Measurements from ENCODE around the gene ARHGEF2.
"Not testable (repeated sequence)": the region's sequence is repeated elsewhere in the genome, so short reads cannot be mapped to it uniquely, and the experiment has no call there.

Gene ARHGEF2

DNA sequence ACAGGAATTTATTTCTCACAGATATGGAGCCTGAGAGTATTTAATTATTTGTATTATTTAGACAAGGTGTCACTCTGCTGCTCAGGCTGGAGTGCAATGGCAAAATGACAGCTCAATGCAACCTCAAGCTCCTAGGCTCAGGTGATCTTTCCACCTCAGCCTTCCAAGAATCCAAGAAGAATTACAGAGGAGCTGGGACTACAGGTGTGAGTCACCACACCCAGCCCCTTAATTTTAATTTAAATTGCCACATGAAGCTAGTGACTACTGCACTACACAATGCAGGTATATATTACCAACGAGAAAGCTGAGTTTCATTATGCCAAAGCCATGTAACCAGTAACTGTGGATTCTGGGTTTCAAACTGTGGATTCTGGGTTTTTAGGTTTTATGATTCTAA, 46.3 kb downstream of the ARHGEF2 start:
- TF ChIP-seq, protein P1, sequence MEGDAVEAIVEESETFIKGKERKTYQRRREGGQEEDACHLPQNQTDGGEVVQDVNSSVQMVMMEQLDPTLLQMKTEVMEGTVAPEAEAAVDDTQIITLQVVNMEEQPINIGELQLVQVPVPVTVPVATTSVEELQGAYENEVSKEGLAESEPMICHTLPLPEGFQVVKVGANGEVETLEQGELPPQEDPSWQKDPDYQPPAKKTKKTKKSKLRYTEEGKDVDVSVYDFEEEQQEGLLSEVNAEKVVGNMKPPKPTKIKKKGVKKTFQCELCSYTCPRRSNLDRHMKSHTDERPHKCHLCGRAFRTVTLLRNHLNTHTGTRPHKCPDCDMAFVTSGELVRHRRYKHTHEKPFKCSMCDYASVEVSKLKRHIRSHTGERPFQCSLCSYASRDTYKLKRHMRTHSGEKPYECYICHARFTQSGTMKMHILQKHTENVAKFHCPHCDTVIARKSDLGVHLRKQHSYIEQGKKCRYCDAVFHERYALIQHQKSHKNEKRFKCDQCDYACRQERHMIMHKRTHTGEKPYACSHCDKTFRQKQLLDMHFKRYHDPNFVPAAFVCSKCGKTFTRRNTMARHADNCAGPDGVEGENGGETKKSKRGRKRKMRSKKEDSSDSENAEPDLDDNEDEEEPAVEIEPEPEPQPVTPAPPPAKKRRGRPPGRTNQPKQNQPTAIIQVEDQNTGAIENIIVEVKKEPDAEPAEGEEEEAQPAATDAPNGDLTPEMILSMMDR (IDR thresholded peaks at IDR 0.05; ENCODE audit: control insufficient read depth, insufficient read depth, low read depth, low read length, missing control alignments): no peak
- DNase-seq (ENCODE audit: low read depth): no peak
- no peak overlapping the region for H3K4me3 ChIP-seq (ENCODE audit: control insufficient read depth, low read depth, low read length)

DNA sequence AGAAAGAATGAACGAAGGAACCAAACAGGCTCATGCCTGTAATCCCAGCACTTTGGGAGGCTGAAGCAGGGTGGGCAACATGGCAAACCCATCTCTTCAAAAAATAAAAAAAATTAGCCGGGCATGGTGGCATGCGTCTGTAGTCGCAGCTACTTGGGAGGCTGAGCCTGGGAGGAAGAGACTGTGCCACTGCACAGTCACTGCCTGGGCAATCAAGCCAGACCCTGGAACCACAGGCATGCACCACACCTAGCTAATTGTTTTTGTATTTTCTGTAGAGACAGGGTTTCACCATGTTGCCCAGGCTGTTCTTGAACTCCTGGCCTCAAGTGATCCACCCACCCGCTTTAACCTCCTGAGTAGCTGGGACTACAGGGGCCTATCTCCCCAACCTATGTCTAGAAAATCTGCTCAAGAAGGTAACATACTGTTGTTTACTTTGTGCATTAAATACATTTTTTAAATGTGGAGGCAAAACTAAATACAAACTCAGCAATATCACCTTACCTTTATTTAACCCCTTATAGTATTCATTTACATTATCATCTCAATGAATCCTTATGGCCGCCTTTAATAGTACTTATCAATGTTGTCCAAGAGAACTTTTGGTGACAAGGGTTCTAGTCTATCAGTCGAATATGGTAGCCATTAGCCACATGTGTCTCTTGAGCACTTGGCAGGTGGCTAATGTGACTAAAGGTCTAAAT, 46.9 kb downstream of the ARHGEF2 start:
- DNase-seq (ENCODE audit: low read depth): no peak
- TF ChIP-seq, protein P1 (IDR thresholded peaks at IDR 0.05; ENCODE audit: control insufficient read depth, insufficient read depth, low read depth, low read length, missing control alignments): no peak
- no peak overlapping the region; the same call in 1 of the 2 replicates for H3K4me3 ChIP-seq (ENCODE audit: control insufficient read depth, low read depth, low read length)

DNA sequence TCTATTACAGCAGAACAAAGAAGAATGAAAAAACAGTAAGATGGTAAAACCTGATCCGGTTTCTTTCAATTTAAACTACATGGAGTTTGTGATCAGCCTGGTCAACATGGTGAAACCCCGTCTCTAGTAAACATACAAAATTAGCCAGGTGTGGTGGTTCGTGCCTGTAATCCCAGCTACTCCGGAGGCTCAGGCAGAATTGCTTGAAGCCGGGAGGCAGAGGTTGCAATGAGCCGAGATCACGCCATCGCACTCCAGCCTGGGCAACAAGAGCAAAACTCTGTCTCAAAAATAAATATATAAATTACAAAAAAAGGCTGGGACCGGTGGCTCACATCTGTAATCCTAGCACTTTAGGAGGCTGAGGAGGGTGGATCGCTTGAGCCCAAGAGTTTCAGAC, 47.6 kb downstream of the ARHGEF2 start:
- not testable (repeated sequence) for DNase-seq (ENCODE audit: low read depth); H3K4me3 ChIP-seq (ENCODE audit: control insufficient read depth, low read depth, low read length)

DNA sequence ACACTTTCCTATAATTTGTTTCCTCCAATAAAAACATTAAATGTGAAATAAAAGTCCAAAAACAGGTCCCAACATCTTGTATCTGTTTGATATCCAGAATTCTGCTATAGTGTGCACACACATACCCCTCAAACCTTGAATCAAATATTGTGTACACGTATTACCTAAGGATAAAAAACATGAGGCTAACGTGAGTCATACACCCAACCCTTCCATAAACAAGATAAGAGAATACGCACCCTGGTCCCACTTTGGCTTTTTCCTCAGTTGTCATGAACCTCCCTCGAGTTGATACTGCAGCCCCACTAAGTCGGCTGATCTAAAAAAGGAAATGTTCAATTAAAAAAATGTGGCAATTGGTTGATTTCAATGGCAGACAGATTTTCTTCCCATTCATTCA, 49.3 kb downstream of the ARHGEF2 start:
- no peak overlapping the region for H3K4me3 ChIP-seq (ENCODE audit: control insufficient read depth, low read depth, low read length)
- DNase-seq (ENCODE audit: low read depth): no peak
- TF ChIP-seq, protein P1 (IDR thresholded peaks at IDR 0.05; ENCODE audit: control insufficient read depth, insufficient read depth, low read depth, low read length, missing control alignments): no peak

DNA sequence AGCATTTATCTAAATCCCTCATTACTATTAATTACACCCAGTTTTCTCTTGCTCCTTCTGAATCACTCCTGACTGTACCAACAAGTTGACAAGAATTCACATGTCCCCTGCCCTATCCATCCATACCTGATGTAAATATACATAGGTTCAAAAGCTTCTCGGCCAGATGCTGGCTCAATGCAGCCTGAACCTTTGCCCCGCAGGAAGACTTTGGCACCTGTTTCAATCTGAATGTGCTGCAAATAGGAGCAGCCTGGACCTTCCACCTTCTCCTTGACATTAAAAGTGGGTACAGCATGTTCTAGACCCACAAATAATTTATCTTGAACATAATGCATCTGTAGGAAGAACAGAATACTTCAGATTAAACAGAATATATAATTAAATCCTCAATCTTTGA, 52.8 kb downstream of the ARHGEF2 start:
- H3K4me3 ChIP-seq (ENCODE audit: control insufficient read depth, low read depth, low read length): no peak overlapping the region
- no peak for DNase-seq (ENCODE audit: low read depth)
- TF ChIP-seq, protein P1 (IDR thresholded peaks at IDR 0.05; ENCODE audit: control insufficient read depth, insufficient read depth, low read depth, low read length, missing control alignments): no peak

DNA sequence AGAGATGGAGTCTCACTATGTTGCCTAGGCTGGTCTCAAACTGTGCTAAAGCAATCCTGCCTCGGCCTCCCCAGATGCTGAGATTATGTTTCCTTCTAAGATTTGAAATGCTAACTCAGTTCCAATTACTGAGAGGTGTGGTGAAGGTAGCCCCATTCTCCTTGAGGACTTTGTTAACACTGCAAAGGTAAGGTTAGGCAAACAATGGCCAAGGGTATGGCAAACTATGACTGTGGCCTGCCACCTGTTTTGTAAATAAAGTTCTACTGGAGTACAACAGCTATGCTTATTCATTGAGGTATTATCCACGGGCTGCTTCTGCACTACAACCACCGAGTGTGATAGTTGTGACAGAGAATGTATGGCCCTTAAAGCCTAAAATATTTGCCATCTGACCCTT, 57.6 kb downstream of the ARHGEF2 start:
- H3K4me3 ChIP-seq (ENCODE audit: control insufficient read depth, low read depth, low read length): no peak overlapping the region
- no peak for DNase-seq (ENCODE audit: low read depth)
- TF ChIP-seq, protein P1 (IDR thresholded peaks at IDR 0.05; ENCODE audit: control insufficient read depth, insufficient read depth, low read depth, low read length, missing control alignments): no peak

DNA sequence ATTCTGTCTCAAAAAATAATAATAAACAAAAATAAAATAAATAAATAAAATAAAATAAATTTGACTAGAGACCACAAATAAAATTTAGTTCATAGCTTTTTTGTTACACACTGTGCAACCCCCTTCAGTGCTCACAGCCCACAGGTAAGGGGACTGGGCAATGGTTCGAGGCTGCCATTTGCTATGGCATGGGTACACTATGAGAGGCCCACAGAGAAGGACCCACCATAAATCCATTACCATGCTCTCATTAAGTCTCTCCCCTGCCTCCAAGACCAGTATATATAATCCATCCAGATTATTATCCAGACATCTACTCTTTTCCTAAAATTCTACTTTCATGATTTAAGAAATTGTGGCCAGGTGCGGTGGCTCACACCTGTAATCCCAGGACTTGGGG, 58.5 kb downstream of the ARHGEF2 start:
- no peak for DNase-seq (ENCODE audit: low read depth)
- no peak overlapping the region for H3K4me3 ChIP-seq (ENCODE audit: control insufficient read depth, low read depth, low read length)
- TF ChIP-seq, protein P1 (IDR thresholded peaks at IDR 0.05; ENCODE audit: control insufficient read depth, insufficient read depth, low read depth, low read length, missing control alignments): no peak

Measured in AG09309 (cell line).